GM21786 (cell line): ENCODE data around the gene ZBTB4.

Experiments
- ATAC-seq: cut with Tn5 transposase; IDR thresholded peaks from one replicate; pipeline ENCODE4 v1.9.1; 2021; ENCODE audit not compliant: unreplicated experiment

ZBTB4 gene

DNA sequence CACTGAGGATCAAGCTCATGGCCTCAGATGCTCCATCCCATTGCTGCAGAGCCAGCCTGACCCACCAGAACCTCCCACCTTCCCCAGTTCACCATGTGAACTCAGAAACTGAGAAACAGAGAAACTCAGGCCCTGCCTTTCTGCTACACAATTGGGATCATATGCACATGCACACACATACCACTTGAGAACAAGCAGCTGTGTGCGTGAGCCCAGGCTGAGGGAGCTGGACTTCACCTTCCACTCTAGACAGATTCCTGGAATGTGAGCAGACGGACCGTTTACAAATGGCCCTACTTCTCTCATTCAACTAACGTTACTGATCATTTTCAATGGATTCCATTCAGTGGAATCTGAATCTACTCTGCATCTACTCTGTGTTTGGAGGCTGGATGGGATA is 55.8 kb downstream of the ZBTB4 start:
- ATAC-seq, result no peak

DNA sequence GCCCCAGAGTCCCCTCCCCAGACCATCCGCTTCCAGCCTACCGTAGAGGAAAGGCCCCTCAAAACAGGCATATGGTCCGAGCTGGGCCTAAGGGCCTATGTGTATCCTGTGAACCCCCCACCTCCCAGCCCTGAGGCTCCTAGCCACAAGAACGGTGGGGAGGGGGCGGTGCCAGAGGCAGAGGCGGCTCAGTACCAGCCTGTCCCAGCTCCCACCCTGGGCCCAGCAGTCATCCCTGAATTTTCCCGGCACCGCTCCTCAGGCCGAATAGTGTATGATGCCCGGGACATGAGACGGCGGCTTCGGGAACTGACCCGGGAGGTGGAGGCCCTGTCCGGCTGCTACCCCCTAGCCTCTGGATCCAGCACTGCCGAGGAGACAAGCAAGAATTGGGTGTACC is 58.2 kb downstream of the ZBTB4 start:
- ATAC-seq, result no peak

DNA sequence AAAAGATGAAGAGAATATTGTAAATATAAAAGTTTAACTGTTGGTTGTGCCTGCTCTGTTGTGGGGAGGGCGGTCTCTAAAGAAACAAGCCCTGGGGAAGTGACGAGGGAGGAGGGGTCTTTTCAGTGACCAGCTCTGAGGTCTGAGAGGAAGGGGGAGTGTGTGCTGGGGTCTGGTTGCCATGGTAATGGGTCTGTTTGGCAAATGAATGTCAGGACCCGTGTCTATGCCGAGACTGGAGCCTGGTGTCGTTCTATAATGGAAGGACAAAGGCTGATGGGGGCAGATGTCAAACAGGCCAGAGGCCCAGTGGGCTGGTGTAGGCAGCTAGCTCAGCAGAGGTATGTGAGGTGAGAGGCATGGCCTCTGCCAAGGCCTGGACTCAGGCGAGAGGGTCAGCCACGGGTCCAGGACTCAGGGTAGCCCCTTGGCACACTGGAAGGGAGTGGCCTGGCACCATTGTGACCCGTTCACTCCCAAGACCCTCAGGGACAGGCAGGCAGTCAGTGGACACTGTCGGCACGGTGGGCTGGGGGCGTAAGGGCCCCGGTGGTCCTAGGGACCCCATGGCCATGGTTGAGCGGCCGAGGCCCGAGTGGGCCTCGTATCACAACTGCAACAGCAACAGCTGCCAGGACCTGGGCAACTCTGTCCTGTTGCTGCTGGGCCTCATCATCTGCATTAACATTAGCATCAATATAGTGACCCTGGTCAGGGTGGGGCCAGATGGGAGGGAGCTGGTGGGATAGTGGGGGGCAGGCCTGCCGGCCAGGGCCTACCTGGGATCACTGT is 59.4 kb downstream of the ZBTB4 start, which contains the start of gene SPEM1:
SPEM1 (plus strand) TSS at position 506 of the 792 bp plus-strand sequence; CDS start at position 567, 61 bp downstream.
- no peak for ATAC-seq

DNA sequence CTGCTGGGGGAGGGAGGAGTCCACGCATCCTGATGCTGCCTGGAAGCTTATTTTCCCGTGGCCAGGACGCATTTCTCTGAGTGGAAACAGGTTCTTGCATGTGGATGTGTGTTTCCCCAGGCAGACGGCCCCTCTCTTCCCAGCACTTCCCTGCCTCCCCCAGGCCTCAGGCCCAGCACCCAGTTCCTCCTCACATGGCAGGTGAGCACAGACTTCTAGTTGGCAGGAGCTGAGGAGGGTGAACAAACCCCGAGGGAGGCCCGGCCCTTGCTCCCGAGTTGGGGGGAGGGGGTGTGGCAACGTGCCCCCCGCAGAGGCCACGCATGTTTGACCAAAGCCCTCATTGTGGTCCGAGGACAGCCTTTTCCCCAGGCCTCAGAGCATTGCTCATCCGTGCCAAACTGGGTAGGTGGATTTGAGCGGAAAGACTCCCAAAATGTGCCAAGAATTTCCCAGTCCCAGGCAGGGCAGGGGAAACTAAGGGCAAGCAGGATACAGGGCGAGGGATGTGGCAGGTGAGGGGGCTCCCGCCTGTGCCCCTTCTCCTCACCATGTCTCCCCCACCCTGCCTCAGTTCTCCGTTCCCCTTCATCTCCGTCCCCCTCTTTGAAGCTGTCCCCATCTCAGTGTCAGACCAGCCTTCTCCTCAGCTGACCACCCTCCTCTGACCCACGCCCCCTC is 60.8 kb downstream of the ZBTB4 start:
- ATAC-seq, result no peak

DNA sequence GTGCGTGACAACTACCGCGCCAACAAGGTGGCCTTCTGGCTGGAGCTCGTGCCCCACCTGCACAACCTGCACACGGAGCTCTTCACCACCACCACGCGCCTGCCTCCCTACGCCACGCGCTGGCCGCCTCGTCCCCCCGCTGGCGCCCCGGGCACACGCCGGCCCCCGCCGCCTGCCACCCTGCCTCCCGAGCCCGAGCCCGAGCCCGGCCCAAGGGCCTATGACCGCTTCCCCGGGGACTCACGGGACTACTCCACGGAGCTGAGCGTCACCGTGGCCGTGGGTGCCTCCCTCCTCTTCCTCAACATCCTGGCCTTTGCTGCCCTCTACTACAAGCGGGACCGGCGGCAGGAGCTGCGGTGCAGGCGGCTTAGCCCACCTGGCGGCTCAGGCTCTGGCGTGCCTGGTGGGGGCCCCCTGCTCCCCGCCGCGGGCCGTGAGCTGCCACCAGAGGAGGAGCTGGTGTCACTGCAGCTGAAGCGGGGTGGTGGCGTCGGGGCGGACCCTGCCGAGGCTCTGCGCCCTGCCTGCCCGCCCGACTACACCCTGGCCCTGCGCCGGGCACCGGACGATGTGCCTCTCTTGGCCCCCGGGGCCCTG is 62.3 kb downstream of the ZBTB4 start:
- ATAC-seq, result no peak

DNA sequence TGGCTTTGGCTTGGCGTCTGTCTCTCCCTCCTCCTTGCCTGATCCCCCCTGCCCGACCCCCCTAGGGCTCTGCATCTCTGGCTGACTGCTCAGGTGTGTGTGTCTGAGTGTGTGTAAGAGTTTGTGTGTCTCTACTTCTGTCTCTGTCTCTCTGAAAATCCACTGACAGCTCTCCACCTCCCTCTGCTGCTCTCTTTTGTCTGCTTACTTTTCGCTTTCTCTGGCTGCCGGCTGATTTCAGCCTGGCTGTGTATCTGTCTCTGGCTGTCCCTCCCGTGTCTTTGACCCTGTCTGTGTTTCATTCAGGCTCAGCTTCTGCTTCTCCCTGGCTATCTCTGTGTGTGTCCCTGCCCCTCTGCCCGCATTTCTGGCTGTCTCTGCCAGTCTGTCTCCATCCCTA is 63.1 kb downstream of the ZBTB4 start:
- no peak for ATAC-seq

DNA sequence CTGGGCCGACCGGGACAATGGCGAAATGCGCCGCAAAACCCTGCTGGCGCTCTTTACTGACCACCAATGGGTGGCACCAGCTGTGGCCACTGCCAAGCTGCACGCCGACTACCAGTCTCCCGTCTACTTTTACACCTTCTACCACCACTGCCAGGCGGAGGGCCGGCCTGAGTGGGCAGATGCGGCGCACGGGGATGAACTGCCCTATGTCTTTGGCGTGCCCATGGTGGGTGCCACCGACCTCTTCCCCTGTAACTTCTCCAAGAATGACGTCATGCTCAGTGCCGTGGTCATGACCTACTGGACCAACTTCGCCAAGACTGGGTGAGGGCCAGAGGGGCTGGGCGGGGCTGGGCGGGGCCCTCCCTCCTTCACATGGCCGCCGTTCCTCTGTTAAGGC is 63.6 kb downstream of the ZBTB4 start:
- ATAC-seq, result no peak

DNA sequence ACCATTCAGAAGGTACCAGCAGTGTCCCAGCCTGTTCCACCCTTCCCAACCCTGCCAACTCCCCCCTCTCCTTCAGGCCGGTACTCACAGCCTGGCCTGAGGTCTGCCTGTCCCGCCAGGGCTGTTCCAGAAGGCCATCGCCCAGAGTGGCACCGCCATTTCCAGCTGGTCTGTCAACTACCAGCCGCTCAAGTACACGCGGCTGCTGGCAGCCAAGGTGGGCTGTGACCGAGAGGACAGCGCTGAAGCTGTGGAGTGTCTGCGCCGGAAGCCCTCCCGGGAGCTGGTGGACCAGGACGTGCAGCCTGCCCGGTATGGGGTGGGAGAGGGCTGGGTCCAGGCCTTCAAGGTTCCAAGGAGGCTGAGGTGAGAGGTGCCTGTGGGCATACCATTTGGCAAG is 64.6 kb downstream of the ZBTB4 start:
- no peak for ATAC-seq

DNA sequence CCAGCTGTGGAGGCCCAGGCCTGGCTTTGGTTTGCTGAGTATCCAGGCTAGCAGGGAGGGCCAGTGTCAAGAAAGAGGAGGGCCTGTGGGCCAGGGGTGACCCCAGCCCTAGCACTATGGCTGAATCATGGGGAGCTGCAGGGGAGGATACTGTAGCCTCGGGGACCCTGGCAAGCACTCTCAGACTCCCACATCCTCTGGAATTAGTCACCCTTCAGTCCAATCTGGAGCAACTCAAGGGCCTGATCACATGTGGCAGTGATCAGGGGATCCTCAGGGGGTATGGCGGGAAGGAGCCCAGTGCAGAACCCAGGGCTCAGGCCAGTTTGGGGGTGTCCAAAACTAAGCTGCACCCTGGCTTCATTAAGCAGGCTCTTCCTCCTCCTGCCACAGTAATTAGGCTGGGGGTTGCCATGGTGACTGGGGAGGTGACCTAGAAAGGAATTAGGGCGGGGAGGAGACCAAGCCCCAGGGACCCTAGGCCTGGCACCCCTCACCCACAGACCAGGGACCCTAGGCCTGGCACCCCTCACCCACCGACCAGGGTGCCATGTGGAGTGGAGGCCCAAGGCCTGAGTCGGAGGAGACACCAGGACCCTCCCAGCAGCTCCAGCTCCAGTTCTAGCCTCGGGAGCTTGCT is 66.0 kb downstream of the ZBTB4 start:
- no peak for ATAC-seq

DNA sequence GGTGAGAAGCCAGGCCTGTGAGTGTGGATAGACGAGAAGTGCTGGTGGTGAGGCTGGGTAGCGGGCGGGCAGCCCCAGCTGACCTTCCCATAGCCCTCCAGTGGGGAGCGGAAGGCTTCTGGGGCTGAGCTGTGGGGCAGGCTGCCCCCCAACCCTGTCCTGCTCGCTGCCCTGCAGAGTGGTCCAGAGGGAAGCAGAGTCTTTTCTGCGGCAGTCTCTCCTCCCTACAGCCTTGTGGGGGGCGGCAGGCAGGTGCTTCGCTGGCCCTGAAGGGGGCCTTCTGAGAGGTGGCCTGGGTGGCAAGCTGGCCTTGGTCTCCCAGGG is 68.0 kb downstream of the ZBTB4 start:
- ATAC-seq, result no peak

DNA sequence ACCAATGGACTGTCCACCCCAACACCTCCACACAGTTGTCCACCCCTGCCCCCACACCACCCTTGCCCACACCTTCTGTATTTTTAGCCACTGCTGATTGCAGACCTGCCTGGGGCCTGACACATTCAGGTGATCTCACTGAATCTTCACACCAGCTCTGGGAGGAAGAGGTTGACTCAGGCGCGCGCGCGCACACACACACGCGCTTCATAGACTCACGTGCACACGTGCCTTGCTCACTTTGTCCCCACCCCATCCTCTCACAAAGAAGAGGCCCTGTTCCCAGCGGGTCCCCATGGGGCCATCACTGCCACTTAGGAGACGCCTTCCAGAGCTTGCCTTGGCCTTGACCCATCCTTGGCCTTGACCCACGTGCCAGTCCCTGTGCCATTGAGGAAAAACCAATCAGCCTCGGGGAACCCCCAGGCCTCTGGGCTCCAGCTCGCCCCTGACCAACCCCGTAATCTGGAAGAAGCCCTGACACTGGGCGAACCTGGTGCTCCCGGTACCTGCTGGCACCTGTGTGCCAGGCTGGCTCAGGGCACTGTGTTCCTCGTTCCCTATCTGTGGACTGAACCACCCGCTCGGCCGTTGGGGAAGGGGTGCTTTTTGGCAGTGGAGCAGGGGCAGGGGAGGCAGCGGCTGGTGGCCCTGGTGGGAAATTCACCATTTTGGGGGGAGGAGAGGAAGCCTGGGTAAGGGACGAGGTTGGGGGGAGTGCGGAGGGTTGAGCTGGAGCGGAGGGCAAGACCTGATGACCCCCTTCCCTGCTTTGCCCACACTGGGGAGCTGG is 68.6 kb downstream of the ZBTB4 start:
- ATAC-seq, result no peak

DNA sequence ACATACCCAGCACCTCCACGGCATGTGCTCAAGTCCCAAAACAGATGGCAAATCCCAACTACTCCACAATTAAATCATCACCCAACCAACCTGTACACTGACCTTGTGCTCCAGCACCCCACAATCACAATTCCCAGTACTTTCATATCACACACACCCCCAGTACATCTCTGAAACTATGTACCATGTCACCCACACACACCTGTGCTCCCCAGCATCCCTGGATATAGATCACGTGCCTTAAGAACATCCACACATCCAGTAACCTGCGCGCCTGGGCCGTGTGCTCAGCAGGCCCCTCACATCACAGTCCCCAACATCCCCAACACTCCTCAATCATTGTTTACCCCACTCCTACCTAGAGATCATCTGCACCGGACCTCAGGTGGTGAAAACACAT is 69.7 kb downstream of the ZBTB4 start:
- ATAC-seq, result no peak
